ENCODE results near the gene GALK2.

GRCh38 chr15:49179433-49180190 is 9.6 kb downstream of the GALK2 start:
- no peak for TF ChIP-seq CTCF (IDR thresholded peaks at IDR 0.05)
- TF ChIP-seq POLR2A (IDR thresholded peaks at IDR 0.05), result no peak

Measured in body of pancreas (tissue), 4 donors.